ENCODE data around the gene RSPRY1.

Gene RSPRY1

DNA sequence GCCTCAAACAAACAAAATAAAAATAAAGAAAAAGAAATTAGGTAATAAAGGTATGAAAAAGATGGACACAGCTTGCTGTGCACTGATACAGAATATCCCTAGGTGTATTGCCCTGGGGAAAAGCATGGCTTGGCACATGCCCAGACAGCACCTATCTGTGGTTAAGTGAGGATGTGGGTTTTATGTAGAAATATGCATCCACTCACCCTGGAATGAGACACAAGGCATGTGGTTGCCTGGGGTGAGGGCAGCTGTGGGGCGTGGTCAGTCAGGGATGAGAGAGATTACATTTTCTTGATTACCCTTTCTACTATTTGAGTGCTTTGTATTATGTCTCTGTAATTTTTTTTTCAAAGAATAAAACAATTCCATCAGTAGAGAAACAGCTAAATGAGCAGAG, 91.5 kb downstream of the RSPRY1 start:
- Histone ChIP-seq H4K20me1 (no peaks in the 10 kb centered on the region), H3K9ac (no peak overlapping the region; a peak in 4 of 22 replicates), H3K27ac (peak overlapping the region in 7 of 11 experiments; percentile 24 to 64 (median 51); a peak in 10 of 22 replicates), H3K4me3 (0 out of 20 replicates have a peak overlapping the region, but pooled peaks of 1 of the 10 experiments have one; percentile 7), H3K9me3 (replicated peaks in 1 of 11) (no peaks in the 10 kb centered on the region), H3K4me1 (peaks cover 13 to 59% (median 39%) of the 10 kb centered on the region in 10 experiments), H3K4me2 (peak overlapping the region; percentile 36 to 80 (median 69)), H3K36me3 (no peaks in the 10 kb centered on the region), H3K27me3 (peaks cover 0 to 5% (median 2%) of the 10 kb centered on the region in 11 experiments; a peak in 13 of 22 replicates)
- TF ChIP-seq Cebpa-rat (IDR thresholded peaks at IDR 0.05) = no peak

DNA sequence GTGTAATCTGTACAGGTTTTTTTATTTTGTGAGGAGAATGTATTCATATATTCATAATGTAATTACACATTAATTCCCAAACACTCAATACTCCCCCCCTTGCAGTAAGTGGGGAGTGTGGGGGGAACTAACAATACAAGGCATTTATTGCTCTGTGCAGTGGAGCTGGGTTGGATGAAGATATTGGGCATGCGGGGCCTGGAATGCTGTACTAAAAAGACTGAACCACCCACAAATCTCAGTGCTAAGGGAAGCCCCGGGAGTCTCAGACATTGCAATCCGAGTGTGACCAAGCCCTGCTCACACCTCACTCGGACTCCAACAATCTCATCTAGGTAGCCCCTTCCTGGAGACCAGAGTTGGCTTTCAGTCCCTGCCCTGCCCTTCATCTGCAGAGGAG, 92.4 kb downstream of the RSPRY1 start:
- H3K4me2 ChIP-seq = peak overlapping the region in 8 of 11 experiments; percentile 17 to 80 (median 69); a peak in 11 of 22 replicates
- H3K4me1 ChIP-seq = peaks cover 16 to 60% (median 44%) of the 10 kb centered on the region in 10 experiments

DNA sequence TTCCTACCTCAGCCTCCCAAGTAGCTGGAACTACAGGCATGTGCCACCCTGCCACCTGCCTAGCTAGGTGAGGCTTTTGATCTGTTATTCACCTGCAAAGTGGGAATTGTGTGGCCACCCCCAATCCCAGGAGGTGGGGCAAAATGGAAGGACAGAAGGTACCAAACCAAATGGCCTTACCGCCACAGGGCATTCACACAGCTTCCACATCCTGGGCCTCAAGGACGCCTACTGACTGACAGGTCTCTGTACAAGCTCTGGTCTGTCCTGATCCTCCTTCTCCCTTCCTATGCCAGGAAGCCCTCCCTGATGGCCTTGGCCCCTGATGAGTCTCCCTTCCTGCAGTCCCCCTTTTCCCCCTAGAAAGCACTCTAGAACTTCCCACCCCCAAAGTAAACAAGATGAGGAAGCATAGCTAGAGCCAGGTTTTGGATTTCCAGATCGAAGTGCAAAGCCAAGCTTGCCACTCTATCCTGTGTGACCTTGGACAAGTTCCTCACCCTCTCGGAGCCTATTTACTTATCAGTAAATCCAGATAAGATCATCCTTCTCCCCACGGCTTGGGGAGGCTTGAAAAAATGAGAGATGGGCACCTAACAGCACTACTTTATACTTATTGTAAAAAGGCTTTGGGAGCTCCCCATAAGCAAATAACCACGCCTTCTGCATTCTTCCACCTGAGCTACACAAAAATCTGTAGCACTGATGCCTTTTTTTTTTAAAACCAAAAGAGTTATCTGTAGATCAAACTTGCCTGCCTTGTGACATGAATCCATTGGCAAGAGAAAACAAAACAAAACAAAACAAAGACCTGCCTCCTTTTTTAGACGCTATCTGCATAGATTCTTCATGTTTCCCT, 93.9 kb downstream of the RSPRY1 start:
- Histone ChIP-seq H3K27me3 (peaks cover 21 to 29% (median 26%) of the 10 kb centered on the region in 11 experiments), H3K9ac (no peak overlapping the region), H3K9me3 (replicated peaks in 1 of 11) (no peaks in the 10 kb centered on the region), H3K36me3 (no peaks in the 10 kb centered on the region), H3K27ac (no peak overlapping the region), H4K20me1 (peaks cover 0 to 7% (median 0%) of the 10 kb centered on the region in 11 experiments; a peak in 1 of 22 replicates), H3K4me3 (no peak overlapping the region), H3K4me1 (peaks cover 31 to 56% (median 46%) of the 10 kb centered on the region in 10 experiments), H3K4me2 (0 out of 22 replicates have a peak overlapping the region, but pooled peaks of 1 of the 11 experiments have one; percentile 7)
- no peak for TF ChIP-seq Cebpa-rat (IDR thresholded peaks at IDR 0.05)

More for the DNA sequence above, 92.4 kb downstream of the RSPRY1 start:
- Histone ChIP-seq H3K36me3 (no peaks in the 10 kb centered on the region), H4K20me1 (no peaks in the 10 kb centered on the region; a peak in 1 of 22 replicates), H3K4me3 (no peak overlapping the region), H3K9me3 (replicated peaks in 1 of 11) (no peaks in the 10 kb centered on the region), H3K27ac (peak overlapping the region in 1 of 11 experiments; percentile 59; a peak in 1 of 22 replicates), H3K9ac (no peak overlapping the region), H3K27me3 (peaks cover 6 to 14% (median 11%) of the 10 kb centered on the region in 11 experiments; a peak in 21 of 22 replicates)
- TF ChIP-seq Cebpa-rat (IDR thresholded peaks at IDR 0.05) = no peak

DNA sequence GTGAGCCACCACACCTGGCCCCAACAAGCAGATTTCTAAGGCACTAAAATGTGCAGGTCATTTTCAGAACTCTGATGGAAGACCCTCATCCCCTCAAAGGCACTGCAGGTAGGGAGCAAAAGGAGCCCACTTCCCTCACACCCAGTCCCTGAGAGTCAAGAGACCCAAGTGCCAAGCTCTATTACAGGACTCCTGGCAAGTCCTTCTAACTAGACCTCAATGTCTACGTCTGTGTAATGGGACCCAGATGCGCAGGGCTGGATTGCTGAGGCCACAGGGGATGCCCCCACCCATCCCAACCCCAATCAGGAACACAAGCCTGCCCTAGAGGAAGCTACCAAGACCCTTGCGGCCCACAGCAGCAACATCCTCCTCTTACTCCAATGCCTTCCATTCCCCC, 95.7 kb downstream of the RSPRY1 start:
- H3K36me3 ChIP-seq = no peaks in the 10 kb centered on the region
- H3K4me2 ChIP-seq = no peak overlapping the region
- no peaks in the 10 kb centered on the region for H3K9me3 ChIP-seq (replicated peaks in 1 of 11)
- H3K27me3 ChIP-seq = peaks cover 26 to 35% (median 33%) of the 10 kb centered on the region in 11 experiments
- H3K4me1 ChIP-seq = peaks cover 27 to 43% (median 38%) of the 10 kb centered on the region in 10 experiments
- no peak overlapping the region for H3K4me3 ChIP-seq
- H4K20me1 ChIP-seq = peaks cover 0 to 7% (median 0%) of the 10 kb centered on the region in 11 experiments; a peak in 1 of 22 replicates
- TF ChIP-seq Cebpa-rat (IDR thresholded peaks at IDR 0.05) = no peak
- no peak overlapping the region for H3K9ac ChIP-seq
- H3K27ac ChIP-seq = no peak overlapping the region

DNA sequence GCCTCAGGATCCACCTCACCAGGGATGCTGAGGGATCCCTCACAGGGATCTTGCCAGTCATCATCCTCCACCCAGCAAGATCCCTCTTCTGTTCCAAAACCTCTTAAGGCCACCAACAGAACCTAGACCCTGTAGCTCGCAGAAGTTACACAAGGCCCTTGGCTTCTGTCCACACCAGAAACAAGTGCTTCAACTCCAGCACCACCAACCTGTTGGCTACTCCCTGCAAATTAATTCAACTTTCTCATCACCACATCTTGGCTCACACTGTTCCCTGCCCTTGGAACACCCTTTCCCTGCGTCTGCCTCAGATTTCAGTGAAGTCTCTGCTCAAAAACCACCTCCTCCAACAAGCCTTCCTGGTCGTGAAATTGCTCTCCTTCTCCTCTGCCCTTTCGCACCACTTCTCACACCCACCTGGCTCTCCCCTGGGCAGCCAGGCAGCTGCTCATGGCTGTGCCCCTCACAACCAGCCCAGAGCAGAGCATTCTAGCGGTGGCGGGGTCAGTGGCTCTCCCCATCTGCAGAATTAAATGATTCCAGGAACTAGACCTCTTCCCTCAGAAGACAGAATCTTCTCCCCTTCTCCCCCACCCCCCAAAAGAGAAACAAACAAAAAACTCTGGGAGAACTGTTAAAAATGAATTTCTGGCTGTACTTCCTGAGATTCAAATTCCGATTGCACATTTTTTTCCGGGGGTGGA, 96.5 kb downstream of the RSPRY1 start:
- Histone ChIP-seq H3K36me3 (no peaks in the 10 kb centered on the region), H3K27me3 (peaks cover 26 to 35% (median 33%) of the 10 kb centered on the region in 11 experiments), H3K4me3 (no peak overlapping the region), H4K20me1 (peaks cover 0 to 7% (median 0%) of the 10 kb centered on the region in 11 experiments; a peak in 1 of 22 replicates), H3K4me2 (peak overlapping the region in 7 of 11 experiments; percentile 84 to 98 (median 94); a peak in 4 of 22 replicates), H3K9me3 (replicated peaks in 1 of 11) (no peaks in the 10 kb centered on the region), H3K9ac (no peak overlapping the region), H3K4me1 (peaks cover 18 to 34% (median 31%) of the 10 kb centered on the region in 10 experiments), H3K27ac (no peak overlapping the region)
- no peak for TF ChIP-seq Cebpa-rat (IDR thresholded peaks at IDR 0.05)

DNA sequence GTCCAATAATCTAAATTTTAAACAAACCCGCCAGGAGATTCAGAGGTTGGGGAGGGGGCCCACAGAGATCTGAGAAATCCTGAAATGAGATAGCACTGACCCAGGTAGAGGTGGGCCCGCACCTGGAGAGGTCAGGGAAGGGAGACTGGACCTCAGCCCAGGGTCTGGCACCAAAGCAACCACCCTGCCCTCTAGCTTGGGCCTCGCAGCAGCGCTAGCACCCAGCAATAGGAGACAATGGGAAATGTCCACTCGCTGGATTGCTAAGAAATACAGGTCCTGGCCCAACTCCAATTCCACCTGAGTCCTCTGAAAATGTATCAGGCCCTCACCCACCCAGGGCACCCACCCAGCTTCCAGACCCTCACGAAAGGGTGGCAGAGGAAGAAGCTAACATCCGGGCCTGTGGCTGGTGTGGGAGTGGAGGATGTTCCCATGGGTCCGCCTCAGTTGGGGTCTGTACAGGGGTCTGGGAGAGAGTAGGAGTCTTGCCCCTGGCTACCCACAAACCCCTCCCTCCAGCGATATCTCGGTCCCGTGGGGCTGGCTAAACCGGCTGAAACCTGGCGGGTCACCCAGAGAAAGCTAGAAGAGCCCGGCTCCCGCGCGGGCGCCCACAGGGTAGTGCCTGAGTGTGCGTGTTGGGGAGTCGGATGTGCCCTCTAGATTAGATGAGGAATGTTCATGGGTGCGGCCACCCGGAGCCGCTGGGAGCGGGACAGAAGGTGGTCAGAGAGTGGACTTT, 97.3 kb downstream of the RSPRY1 start:
- Histone ChIP-seq H3K4me3 (no peak overlapping the region), H3K27ac (no peak overlapping the region), H3K36me3 (no peaks in the 10 kb centered on the region), H3K27me3 (peaks cover 26 to 35% (median 33%) of the 10 kb centered on the region in 11 experiments), H3K9me3 (replicated peaks in 1 of 11) (no peaks in the 10 kb centered on the region), H3K4me2 (peak overlapping the region in 8 of 11 experiments; percentile 84 to 99 (median 94); a peak in 16 of 22 replicates), H3K4me1 (peaks cover 11 to 27% (median 24%) of the 10 kb centered on the region in 10 experiments; a peak in 19 of 20 replicates), H4K20me1 (peaks cover 0 to 7% (median 0%) of the 10 kb centered on the region in 11 experiments; a peak in 1 of 22 replicates), H3K9ac (no peak overlapping the region)
- TF ChIP-seq Cebpa-rat (IDR thresholded peaks at IDR 0.05) = no peak

DNA sequence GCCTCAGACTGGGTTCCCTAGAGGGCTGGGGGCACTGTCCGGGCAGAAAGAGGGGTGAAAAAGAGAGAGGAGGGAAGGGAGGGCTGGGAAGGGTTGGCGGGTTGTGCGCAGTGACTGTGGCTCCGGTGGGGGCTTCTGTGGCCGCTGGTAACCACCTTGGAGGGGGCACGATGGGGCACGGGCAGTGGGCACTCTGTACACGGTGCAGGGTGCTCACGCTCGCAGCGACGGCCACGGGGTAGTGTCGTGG, 97.8 kb downstream of the RSPRY1 start:
- TF ChIP-seq Cebpa-rat (IDR thresholded peaks at IDR 0.05) = no peak
- Histone ChIP-seq H3K4me1 (peaks cover 6 to 23% (median 20%) of the 10 kb centered on the region in 10 experiments; a peak in 19 of 20 replicates), H3K36me3 (no peaks in the 10 kb centered on the region), H3K4me2 (peak overlapping the region; percentile 84 to 99 (median 95)), H3K9me3 (replicated peaks in 1 of 11) (no peaks in the 10 kb centered on the region), H3K27ac (no peak overlapping the region), H3K9ac (peak overlapping the region in 2 of 11 experiments; percentile 69 to 75; a peak in 1 of 22 replicates), H3K4me3 (peak overlapping the region in 5 of 10 experiments; percentile 66 to 79 (median 70); a peak in 7 of 20 replicates), H3K27me3 (peaks cover 26 to 35% (median 33%) of the 10 kb centered on the region in 11 experiments), H4K20me1 (peaks cover 0 to 7% (median 0%) of the 10 kb centered on the region in 11 experiments; a peak in 1 of 22 replicates)

Measured in BLaER1 treated with 17β-estradiol and CSF1 and Interleukin-3, amounts not matched to agents 10 nM and 100 nM (cell line).